HCT116 (cell line): Measurements from ENCODE around the gene DNAAF1.

Source experiments
- CTCF ChIP-seq, 3 experiments: fragments of 200-600 bp in 1 of 3; sonication (generic) in 1 of 3; IDR thresholded peaks in 2 of 3; conservative IDR thresholded peaks in 1 of 3; 2 replicates each; pipeline ENCODE4 v1.5.1; 2012 to 2017; ENCODE audit warnings: low read depth in 2 of 3, low read length in 2 of 3, antibody characterized with exemption in 1 of 3, borderline replicate concordance in 1 of 3, control low read depth in 1 of 3, mild to moderate bottlenecking in 1 of 3, mixed read lengths in 1 of 3, mixed run types in 1 of 3, moderate library complexity in 1 of 3; ENCODE audit not compliant: insufficient read depth in 1 of 3
- EGR1 ChIP-seq: IDR thresholded peaks from 2 replicates; pipeline ENCODE4 v1.6.1; 2012; ENCODE audit warnings: low read depth
- EZH2 ChIP-seq: fragments of 200-600 bp; sonication (generic); IDR thresholded peaks from 2 replicates; pipeline ENCODE4 v1.6.1; 2017; ENCODE audit warnings: antibody characterized with exemption, mixed run types
- POLR2A ChIP-seq: IDR thresholded peaks from 2 replicates; pipeline ENCODE4 v1.7.0; 2011; ENCODE audit warnings: borderline replicate concordance; ENCODE audit not compliant: insufficient read depth, insufficient read length; ENCODE audit errors: extremely low read depth
- REST ChIP-seq: IDR thresholded peaks from 2 replicates; pipeline ENCODE4 v1.6.1; 2012; ENCODE audit warnings: low read depth
- ZBTB33 ChIP-seq: IDR thresholded peaks from 2 replicates; pipeline ENCODE4 v1.6.1; 2011; ENCODE audit warnings: mild to moderate bottlenecking, low read length, moderate library complexity; ENCODE audit not compliant: insufficient replicate concordance; ENCODE audit errors: extremely low read depth

GRCh38 chr16:84143081-84143480 is 2.0 kb upstream of the DNAAF1 start:
- no peak for TF ChIP-seq EZH2
- TF ChIP-seq CTCF (IDR thresholded peaks at IDR 0.05 in 2 of 3, conservative IDR thresholded peaks at IDR 0.05 in 1 of 3; ENCODE audit: borderline replicate concordance in 1 of 3, insufficient read depth in 1 of 3, low read depth in 2 of 3, low read length in 2 of 3) = no peak
- no peak for TF ChIP-seq EGR1
- no peak for TF ChIP-seq REST
- no peak for TF ChIP-seq POLR2A
- TF ChIP-seq ZBTB33 = no peak
